PFSK-1 (cell line): Measurements from ENCODE around the gene METTL2B.

Experiments used
- FOXP2 ChIP-seq: optimal IDR thresholded peaks from 2 replicates; pipeline ENCODE3; 2011; ENCODE audit warnings: borderline replicate concordance, control low read depth, inconsistent platforms; ENCODE audit not compliant: insufficient read depth; ENCODE audit errors: extremely low read length, extremely low read depth
- POLR2AphosphoS5 ChIP-seq: IDR thresholded peaks from 2 replicates; pipeline ENCODE4 v1.6.1; 2012; ENCODE audit warnings: low read depth, mild to moderate bottlenecking, control low read depth, low read length, moderate library complexity
- SIN3A ChIP-seq: IDR thresholded peaks from 2 replicates; pipeline ENCODE4 v1.6.1; 2012; ENCODE audit warnings: mild to moderate bottlenecking, low read length, moderate library complexity, borderline replicate concordance; ENCODE audit not compliant: insufficient read depth
- TAF1 ChIP-seq: IDR thresholded peaks from 2 replicates; pipeline ENCODE4 v1.6.1; 2012; ENCODE audit warnings: low read length, control low read depth, borderline replicate concordance; ENCODE audit not compliant: insufficient read depth
- TF ChIP-seq, protein P1 (sequence below), 2 experiments: IDR thresholded peaks; 2 replicates each; pipeline versions ENCODE4 v1.6.1 to v1.8.0; 2011 to 2012; ENCODE audit warnings: low read depth in 2 of 2, low read length in 2 of 2, control low read depth in 1 of 2, inconsistent platforms in 1 of 2, mild to moderate bottlenecking in 1 of 2, moderate library complexity in 1 of 2; ENCODE audit not compliant: insufficient read depth in 1 of 2

The METTL2B gene

DNA sequence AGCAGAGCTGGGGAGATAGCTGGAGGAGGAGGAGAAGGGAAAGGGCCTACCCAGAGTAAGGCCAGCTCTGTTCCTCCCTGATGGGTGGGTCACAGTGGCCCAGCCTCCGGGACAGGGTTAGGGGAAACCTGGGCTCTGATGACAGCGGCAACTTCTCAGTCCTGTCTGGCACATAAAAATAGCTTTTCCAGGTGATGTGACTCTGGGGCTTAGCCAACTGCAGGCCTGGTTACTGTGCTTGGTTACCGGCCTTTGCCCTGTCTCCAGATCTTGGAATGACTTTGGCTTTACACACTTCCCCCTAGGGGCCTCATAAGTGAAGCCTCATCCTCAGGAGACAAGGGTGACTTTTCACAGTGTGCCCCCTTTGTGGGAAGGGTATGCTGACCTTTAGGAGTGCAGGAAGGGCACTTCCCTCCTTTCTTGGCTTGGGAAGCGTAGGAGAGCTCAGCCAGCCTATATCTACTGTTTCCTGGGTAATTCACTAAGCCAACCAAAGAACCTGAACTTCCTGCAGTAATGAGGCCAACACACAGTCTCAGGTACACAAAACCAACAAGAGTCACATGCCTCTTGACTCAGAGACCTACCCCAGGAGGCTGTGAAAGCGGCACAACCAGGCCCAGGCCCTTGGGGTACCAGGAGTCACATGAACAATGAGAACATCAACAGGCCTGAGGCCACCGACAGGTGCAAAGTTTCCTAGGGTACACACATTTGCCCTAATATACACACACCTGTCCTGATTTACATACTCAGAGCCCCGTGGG, 32.5 kb upstream of the METTL2B start:
- TF ChIP-seq POLR2AphosphoS5 (no peak), SIN3A (no peak), FOXP2 (no peak), TAF1 (no peak)
- TF ChIP-seq, protein P1, sequence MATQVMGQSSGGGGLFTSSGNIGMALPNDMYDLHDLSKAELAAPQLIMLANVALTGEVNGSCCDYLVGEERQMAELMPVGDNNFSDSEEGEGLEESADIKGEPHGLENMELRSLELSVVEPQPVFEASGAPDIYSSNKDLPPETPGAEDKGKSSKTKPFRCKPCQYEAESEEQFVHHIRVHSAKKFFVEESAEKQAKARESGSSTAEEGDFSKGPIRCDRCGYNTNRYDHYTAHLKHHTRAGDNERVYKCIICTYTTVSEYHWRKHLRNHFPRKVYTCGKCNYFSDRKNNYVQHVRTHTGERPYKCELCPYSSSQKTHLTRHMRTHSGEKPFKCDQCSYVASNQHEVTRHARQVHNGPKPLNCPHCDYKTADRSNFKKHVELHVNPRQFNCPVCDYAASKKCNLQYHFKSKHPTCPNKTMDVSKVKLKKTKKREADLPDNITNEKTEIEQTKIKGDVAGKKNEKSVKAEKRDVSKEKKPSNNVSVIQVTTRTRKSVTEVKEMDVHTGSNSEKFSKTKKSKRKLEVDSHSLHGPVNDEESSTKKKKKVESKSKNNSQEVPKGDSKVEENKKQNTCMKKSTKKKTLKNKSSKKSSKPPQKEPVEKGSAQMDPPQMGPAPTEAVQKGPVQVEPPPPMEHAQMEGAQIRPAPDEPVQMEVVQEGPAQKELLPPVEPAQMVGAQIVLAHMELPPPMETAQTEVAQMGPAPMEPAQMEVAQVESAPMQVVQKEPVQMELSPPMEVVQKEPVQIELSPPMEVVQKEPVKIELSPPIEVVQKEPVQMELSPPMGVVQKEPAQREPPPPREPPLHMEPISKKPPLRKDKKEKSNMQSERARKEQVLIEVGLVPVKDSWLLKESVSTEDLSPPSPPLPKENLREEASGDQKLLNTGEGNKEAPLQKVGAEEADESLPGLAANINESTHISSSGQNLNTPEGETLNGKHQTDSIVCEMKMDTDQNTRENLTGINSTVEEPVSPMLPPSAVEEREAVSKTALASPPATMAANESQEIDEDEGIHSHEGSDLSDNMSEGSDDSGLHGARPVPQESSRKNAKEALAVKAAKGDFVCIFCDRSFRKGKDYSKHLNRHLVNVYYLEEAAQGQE (IDR thresholded peaks at IDR 0.05; ENCODE audit: insufficient read depth in 1 of 2, low read depth in 2 of 2, low read length in 2 of 2), result no peak

DNA sequence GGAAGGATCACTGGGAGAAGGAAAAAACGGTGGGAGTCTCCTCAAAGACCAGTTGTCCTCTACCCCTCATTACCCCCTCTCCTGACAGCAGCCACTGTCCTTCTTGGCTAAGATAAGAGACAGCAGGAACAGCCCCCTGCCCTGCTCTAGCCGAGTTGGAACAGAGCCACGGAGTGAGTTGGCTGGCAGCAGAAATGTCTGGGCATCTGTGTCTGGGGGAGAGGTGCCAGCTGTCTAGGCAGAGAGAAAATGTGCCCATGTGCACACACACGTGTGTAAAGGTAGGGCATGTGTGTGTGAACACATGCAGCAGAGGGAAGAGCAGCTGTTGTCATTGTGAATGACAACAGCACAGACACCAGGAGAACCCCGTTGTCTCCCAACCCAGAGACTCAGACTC, 30.2 kb upstream of the METTL2B start:
- no peak for TF ChIP-seq POLR2AphosphoS5
- TF ChIP-seq, protein P1 (IDR thresholded peaks at IDR 0.05; ENCODE audit: insufficient read depth in 1 of 2, low read depth in 2 of 2, low read length in 2 of 2), result no peak
- no peak for TF ChIP-seq SIN3A
- no peak for TF ChIP-seq TAF1
- no peak for TF ChIP-seq FOXP2

DNA sequence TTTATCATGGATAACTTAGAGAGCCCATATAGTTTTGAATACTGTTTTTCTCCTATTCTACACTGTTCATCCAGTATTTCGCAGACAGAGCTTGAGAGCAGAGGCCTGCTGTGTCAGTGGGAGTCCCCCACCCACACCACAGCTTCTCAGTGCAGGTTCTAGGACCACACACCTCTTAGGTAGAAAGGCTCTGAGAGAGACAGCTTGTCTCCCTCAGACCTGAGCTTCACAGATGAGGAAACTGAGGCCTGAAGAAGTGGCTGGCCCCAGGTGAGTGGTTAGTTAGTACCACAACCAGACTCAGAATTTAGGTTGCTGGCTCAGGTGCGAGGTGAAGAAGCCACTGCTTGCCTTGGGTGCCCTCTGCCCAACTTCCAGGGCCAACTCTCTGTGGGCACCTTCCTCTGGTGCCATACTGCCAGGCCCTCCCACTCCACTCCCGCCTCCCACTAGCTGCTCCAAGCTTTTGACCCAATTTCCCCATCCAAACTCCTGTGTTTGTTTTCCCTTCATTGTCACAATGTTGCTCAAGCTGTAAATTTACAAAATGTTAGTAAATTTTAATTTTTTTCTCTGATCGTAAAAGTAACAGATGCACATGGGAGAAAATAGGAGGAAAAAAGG, 28.5 kb upstream of the METTL2B start:
- no peak for TF ChIP-seq SIN3A
- TF ChIP-seq, protein P1 (IDR thresholded peaks at IDR 0.05; ENCODE audit: insufficient read depth in 1 of 2, low read depth in 2 of 2, low read length in 2 of 2), result no peak

DNA sequence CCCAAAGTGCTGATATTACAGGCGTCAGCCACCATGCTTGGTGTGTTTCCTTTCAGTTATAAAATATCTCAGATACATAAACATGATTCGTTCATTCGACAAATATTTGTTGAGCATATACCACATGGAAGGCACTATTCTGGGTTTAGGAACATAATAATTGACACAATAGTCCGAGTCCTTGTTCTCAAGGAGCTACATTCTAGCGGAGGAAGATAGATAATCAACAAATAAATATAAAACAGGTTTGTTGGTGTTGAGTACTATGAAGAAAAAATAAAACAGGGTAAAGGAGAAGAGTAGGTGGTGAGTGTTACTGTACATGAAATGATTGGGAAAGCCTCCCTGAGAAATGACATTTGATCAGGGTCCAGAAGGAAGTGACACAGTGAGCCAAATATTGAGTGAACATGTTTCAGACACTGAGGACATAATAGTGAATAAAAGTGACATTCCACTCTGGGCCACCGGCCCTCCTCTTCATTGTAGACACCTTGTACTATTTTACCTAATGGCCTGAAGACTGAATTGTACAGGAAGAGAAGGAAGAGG, 27.7 kb upstream of the METTL2B start:
- no peak for TF ChIP-seq FOXP2
- TF ChIP-seq POLR2AphosphoS5, result no peak
- no peak for TF ChIP-seq SIN3A
- TF ChIP-seq, protein P1 (IDR thresholded peaks at IDR 0.05; ENCODE audit: insufficient read depth in 1 of 2, low read depth in 2 of 2, low read length in 2 of 2), result no peak
- TF ChIP-seq TAF1, result no peak

DNA sequence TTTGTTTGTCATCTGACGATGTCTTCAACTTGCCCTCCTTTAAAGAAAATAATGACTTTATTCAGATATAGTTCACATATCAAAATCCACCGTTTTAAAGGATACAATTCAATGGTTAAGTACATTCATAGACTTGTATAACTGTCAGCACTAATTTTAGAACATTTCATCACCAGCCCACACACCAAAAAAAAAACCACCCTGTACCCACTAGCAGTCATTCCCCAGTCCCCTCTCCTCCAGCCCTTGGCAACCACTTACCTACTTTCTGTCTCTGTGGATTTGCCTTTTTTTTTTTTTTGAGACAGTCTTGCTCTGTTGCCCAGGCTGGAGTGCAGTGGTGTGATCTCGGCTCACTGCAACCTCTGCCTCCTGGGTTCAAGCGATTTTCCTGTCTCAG, 26.1 kb upstream of the METTL2B start:
- TF ChIP-seq FOXP2 (no peak), POLR2AphosphoS5 (no peak), SIN3A (no peak), TAF1 (no peak)
- TF ChIP-seq, protein P1 (IDR thresholded peaks at IDR 0.05; ENCODE audit: insufficient read depth in 1 of 2, low read depth in 2 of 2, low read length in 2 of 2), result no peak
